ENCODE data around the gene RAPGEF4.
"Not testable (repeated sequence)": the region's sequence is repeated elsewhere in the genome, so short reads cannot be mapped to it uniquely, and the experiment has no call there.

Gene RAPGEF4

DNA sequence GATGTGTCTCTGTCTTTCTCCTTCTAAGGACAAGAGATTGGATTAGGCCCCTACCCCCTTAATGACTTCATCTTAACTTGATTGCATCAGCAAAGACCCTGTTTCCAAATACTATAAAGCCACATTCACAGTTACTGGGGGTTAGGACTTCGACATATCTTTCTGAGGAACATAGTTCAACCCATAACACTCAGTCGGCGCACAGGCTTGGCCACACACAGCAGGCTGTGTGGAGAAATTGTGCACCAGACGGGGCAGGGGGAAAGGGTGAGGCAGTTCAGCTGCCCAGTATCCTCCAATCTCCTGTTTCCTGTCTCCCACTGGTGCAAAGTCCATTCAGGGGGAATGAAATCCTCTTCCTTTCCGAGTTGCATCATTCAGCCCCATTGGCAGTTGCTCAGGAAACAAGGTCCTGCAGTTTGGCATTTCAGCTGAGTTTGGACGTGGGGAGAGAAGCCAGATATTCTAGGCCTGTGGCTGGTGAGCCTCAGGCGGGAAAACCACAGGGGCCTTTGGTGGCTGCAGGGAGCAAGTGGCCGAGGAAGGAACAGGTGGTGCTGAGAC, 9.4 kb upstream of the RAPGEF4 start:
- no peak for DNase-seq

DNA sequence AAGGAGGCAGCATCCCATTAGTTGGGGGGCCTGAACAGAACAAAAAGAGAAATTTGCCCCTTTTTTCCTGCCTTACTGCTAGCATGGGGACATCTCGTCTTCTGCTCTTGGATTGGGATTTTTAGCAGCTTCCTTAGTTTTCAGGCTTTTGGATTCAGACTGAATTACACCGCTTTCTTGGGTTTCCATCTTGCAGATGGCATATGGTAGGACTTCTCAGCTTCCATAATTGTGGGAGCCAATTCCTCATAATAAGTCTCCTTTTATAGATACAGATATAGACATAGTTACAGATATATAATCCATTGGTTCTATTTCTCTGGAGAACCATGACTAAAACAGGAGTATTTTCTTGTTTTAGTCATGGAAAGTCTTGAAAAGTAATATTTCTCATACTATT, 5.2 kb upstream of the RAPGEF4 start:
- DNase-seq: no peak

DNA sequence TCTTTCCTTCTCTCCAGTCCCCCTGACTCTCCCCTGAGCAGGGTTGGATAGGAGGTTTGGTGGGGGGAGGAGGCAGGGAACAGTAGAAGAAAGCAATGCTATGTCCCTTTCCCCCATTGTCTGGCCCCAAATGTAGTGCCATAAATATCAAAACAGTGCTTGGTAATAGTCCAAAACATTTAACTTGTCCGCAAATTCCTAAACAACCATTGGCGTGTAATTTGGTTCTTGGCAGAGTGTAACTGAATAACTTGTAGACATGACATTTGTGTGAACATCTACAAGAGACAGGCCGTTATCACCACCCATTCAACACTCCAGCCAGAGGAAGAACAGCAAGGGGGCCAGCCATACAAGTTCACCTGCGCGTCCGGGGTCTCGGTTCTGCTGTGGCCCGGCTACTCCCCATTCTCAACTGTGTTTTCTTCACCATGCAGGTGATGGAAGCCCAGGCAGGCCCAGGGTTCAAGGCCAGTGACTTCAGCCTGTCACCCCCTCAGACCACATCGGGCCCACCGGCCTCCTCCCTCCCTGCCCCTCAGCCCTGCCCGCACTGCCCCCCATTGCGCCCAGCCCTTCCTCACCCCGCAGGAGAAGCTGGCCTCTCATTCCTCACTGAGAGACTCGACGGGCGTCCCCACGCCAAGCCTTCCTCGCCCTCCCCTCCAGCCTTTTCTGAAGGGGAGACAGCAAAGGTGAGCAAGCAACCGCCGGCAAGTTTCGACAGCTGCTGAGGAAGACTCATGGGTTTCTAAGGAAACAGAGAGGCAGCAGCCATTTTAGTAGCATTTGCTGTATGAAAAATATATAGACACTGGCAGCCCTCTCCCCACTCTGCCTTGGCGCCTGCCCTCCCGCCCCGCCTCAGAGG, 699 bp upstream of the RAPGEF4 start:
- DNase-seq: peak; percentile 64

DNA sequence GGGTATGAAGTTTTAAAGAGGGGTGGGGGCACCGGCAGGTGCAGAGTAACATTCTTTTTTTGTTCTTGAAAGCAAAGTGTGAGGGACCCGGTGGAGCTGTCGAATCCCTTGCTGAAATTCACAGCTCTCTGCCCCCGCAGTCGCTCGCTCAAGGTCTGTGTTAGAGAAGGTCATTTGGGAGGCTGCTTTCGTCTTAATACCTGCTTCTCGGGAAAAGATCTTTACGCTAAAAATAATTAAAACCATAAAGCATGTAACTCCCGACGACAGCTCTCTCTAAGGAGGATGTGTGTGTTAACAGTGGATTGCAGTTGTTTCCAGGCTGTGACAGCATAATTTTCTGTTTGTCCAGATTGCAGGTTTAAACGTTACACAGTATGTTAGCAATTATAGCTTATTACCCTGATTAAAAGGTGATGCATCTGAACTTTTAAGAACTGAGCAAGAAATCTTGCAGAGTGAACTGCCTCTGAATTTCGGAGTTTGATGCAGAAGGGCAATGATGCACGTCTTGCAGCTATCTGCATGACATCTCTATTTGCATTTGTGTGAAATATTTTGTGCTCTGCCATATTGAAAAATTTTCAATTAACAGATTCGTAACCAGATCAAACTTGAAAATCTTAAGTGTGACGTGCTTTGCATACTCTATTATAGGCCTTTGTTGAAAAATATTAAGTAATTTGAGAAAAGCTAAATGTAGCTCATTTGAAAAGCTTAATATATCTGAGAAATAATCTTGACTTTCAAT, 954 bp downstream of the RAPGEF4 start:
- peak; percentile 47 for DNase-seq

DNA sequence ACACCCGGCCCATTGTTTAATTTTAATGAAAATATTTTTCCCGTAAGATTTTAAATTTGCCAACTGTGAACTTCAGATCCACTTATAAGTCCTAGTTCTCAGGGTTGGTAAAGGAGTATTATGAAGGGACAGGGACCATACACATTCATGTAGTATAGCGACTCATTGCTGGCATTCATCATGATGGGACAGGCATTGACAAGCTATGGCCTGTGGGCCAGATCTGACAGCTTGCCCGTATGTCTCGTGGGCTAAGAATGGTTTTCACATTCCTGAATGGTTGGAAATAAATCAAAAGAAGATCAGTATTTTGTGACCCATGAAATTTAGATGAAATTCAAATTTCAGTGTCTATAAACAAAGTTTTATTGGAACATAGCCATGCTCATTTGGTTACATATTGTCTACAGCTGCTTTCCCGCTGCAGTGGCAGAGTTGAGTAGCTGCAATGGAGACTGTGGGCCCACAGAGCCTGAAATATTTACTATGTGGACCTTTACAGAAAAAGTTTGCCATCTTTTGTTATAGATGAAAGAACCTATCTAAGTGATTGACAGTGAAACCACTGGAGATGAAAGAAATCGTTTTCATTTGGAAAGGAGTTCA, 4.1 kb downstream of the RAPGEF4 start:
- no peak for DNase-seq

DNA sequence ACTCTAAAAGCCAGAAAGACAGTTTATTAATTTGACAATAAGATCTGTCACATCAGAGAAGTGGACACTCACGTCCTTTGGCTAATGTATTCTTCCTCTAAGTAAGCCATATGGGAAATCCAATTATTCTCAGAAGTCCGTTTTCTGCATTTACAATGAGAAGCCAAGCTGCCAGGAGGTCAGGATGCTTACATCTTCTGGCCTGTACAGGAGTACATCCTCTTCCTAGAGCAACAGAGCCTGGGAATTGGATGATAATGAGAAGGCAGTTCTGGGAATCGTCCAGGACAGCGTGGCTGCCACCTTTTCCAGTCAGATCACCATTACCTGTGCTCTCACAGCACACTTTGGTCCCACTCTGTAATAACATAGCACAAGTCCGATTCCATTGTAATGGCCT, 5.2 kb downstream of the RAPGEF4 start:
- DNase-seq: no peak

DNA sequence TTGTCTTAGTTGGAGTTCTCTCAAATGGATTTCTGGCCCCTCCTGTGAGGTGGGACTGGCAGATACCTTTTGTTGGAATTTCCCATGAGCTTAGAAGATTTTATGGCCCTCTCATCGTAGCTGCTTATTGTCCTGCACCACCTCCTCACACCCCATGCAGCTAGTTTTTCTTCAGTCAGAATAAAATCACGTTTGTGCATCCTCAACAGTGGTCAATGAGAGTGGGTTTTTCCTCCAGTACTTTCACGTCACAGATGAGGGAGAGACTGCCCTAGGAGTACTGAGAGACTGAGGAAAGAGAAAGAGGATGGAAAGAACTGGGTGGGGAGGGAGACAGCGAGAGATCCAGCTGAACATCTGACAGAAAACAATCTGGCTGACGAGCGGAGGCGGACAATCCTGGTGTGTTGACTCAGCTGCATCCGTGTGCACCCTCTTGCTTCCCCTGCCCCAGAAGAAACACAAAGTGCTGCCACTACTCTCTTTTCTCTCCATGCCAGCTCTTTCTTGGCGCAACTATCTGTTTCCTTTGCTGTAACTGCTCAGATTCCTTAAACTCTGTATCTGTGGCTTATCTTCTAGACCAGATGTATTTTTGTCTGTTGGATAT, 7.4 kb downstream of the RAPGEF4 start:
- DNase-seq: peak; percentile 98

DNA sequence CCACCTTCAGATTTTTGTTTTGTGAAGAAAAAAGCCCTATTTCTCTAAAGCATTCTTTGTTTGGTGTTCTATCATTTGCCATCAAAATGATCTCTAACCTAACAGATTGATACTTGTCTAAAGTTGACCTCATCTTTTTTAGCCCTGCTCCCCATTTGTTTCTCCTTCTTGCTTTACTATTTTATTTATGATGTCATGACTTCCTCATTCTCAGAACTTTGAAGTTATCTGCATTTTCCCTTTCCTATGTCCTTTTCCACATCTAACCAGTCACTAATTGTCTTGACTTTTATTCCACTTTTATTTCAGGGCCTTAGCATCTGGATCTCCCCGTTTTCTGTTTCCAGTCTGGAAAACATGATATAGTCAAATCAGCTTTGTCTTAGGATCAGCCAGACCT, 8.3 kb downstream of the RAPGEF4 start:
- DNase-seq: no peak

DNA sequence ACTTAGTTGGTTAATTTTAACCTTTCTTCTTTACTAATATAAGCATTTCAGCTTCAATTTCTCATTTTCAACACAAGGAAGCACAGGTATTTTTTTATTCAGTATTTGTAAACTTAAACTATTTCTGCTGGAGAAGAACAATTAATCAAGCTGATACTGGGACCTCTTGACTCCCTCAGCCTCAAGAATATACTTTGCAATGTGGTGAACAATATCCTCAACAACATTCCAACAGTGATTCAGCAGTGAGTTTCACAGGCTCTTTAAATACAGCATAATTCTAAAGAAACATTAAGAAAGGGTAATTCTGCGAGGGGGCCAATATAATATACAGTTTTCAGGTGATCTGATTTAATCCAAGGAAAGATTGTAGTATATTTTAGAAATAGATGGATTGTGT, 10.0 kb downstream of the RAPGEF4 start:
- DNase-seq: no peak

DNA sequence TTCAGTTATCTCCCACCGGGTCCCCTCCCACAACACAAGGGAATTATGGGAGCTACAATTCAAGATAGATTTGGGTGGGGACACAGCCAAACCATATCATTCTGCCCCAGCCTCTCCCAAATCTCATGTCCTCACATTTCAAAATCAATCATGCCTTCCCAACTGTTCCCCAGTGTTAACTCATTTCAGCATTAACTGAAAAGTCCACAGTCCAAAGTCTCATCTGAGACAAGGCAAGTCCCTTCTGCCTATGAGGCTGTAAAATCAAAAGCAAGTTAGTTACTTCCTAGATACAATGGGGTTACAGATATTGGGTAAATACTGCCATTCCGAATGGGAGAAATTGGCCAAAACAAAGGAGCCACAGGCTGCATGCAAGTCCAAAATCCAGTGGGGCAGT, 12.9 kb downstream of the RAPGEF4 start:
- DNase-seq: not testable (repeated sequence)

DNA sequence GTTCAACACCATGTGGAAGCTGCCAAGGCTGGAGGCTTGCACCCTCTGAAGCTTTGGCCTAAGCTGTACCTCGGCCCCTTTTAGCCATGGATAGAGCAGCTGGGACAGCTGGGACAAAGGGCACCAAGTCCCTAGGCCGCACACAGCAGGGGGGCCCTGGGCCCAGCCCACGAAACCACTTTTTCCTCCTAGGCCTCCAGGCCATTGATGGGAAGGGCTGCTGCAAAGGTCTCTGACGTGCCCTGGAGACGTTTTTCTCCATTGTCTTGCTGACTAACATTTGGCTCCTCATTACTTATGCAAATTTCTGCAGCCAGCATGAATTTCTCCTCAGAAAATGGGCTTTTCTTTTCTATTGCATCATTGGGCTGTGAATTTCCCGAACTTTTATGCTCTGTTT, 13.7 kb downstream of the RAPGEF4 start:
- DNase-seq: no peak

DNA sequence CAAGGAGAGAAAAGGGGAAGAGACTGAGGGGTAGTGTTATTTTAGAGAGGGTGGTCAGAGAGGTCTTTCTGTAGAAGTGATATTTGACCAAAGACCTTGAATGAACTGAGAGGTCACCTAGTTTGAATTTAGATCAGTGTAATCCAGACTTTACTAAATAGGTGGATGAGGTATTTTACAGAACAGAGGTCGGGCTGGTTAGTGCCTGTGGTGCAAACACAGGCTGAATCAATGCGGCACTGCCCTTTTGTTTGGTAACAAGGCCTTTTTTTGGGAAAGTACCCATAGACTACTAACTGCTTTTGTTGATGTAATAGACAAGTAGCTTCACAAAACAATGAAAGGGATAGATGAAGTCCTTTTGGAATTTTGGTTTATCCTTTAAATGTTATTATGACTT, 15.9 kb downstream of the RAPGEF4 start:
- no peak for DNase-seq

DNA sequence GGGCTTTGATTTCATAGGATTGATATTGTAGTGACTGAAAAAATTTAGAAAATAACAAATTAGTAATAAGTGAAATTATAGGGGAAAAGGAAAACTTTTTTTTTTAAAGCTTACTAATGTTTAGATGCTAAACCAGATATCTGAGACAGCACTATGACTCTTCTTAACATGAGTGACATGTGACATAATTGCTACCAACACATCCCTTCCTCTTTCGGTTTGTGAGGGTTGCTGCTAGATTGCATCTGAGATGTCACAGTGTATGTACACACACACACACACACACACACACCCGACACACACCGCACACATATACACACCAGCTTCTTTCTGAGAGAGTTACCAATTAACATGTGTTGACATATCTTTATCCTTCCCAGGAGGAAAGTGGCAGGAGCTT, 18.0 kb downstream of the RAPGEF4 start:
- no peak for DNase-seq

DNA sequence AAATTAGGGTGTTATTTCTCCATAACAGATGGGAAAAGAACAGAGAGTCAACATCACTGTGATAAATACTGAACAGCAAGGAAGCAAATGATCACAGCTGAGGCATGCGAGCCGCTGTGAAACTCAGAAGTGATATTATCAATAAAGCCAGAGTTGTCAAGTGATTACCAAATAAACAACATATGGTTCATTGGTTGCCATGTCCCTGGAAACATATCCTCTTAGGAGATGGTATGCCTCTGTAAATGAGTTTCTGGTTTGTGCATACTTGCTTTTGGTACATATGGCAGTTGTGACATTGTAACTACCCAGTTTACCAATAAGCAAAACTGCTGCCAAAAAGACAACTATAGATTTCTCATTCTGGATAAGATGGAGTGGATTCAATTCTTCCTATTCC, 23.8 kb downstream of the RAPGEF4 start:
- DNase-seq: no peak

DNA sequence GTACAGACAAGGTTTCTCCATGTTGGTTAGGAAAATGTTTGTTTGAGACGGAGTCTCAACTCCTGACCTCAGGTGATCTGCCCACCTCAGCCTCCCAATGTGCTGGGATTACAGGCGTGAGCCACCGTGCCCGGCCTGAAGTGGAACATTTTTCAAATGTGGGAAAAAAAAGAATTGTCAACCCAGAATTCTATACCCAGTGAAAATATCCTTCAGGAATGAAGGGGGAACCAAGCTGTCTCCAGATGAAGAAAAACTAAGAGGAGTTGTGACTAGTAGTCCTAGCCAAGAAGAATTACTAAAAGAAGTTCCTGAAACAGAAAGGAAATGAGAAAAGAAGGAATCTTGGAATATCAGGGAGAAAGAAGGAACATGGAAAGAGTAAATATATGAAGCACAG, 25.7 kb downstream of the RAPGEF4 start:
- no peak for DNase-seq

DNA sequence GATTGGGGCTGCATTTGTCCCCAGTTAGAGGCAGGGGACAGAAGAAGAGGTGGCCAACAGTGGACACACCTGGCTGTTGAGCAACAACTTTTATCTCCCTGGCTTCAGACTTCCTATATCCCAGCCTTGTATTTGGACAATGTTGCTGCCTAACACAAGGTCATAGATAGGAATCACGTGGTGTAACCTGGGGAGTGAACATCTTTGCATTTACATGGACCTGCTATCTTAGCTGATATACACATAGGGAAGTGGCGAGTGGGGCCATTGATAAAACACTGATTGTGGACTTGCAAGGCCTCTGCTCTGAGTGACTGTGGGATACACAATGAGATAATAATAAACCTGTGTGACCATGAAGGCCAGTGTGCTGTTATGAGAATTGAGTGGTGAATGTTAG, 26.9 kb downstream of the RAPGEF4 start:
- no peak for DNase-seq

DNA sequence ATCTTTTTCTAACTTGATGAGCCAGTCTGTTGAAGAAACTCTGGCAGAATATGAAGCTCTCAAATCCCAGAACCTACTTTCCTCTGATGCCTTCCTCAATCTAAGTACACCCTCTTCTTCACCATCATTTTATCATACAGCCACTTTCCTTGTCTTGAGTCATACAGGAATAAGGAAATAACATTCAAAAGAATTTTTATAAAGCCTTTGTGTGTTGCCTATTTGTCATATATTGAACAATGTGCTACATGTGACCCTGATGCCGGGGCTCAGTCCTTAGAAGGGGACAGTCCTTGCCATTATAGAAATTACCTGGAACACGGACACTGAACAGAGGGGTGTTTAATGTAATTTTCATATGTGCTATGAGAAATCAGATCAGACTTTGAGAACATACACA, 27.4 kb downstream of the RAPGEF4 start:
- no peak for DNase-seq

DNA sequence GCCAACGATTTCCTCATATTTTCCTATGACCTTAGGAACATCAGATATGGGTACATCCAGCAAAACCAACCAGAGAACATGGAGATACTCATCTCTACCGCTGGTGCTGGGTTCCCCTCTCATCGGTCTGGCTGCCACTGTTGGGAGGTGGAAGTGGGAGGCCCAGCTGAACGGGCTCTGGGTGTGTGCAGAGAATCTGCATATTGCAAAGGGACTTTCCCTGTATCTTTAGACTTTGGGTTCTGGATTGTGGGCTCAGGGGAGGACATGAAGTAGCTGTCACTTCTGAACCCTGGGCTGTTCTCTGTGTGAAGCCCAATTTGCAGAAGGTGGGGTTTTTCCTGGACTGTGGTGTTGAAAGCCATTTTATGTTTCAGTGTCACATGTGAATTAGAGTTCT, 30.0 kb downstream of the RAPGEF4 start:
- DNase-seq: no peak

DNA sequence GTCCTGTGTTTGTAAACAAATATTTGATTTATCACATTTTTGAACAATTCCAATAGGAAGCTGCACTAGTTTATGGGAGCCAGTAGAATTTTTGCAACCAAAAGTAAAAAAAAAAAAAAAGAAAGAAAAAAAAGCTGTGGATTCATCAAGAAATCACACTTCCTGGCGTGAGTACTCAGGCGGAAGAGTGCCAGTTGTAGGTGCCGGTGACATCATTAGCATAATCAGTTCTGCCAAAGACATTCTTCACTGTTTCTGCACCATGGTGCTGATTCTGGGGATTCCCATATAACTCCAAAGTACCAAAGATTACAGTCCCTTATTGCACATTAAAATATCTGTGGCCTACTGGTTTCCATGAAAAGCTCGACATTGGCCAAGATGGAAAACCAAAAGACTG, 32.8 kb downstream of the RAPGEF4 start:
- DNase-seq: no peak

DNA sequence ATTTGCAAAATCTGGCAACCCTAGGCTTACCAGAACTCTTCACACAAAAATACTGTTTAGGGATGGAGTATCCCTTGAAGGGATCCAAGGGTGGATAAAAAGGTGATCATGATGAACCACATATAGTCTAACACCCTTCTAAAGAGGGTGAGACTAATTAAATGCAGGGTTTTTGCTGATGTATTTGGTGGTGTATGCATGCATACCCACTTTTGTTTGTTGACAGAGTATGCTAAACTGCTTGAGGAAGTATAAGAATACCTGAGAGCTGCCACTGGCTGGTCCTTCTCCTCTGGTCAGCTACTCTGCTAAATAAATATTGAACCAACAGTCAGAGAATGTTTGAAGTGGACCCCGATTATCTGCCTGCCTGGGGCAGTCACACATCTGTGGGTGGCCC, 34.2 kb downstream of the RAPGEF4 start:
- DNase-seq: peak; percentile 47

DNA sequence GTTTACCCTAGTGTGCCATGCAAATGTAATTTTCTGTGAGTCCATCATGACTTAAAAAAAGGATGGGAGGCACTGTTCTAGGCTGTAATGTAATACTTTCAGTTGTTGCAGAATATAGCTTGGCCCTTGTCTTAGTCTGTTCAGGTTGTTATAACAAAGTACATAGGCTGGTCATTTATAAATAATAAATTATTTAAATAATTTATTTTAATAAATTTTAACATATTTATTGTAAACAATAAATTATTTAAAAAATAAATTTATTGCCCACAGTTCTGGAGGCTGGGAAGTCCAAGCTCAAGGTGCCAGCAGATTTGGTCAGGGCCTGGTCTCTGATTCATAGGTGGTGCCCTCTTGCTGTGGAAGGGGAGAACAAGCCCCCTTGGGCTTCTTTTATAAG, 35.2 kb downstream of the RAPGEF4 start:
- DNase-seq: no peak

DNA sequence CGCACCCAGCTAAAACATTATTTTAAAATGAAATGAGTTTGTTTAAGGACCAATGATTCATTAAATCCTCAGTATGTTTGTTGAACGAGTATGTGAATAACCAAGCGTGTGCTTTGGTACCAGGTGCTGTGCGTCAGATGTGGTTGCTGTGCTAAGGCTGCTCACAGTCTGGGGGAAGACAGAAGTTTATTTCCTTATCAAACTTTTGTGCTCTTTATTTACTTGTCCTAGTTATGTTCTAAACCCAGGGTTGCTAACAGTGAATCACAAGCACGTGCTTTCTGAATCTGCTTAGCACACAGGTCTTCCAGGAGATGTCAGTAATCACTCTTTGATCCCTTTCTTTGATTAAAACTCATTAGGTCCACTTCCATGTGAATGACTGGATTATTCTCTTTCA, 37.0 kb downstream of the RAPGEF4 start:
- DNase-seq: no peak

DNA sequence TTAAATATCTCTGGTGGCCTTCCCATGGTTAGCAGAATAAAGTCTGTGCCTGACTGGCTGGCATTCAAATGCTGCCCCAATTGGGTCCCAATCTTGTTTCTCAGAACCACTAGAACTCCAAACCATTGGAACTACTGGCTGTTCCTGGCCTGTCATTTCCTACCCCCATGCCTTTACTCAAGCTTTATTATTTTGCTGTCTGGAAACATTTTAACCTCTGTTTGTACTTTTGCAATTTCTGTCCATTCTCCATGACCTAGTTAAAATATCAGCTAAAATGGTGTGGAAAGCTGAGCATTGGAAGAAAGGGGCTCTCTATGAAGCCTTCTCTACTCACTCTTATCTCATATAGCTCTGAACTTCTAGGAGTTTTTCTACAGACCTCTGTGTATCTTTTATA, 38.7 kb downstream of the RAPGEF4 start:
- no peak for DNase-seq
